Measurements from ENCODE around the gene EPS8L2. TPM values are rescaled to one million over a fixed set of nuclear protein-coding genes. Genes with fewer than 3 reads are reported as not detected.

The EPS8L2 gene
- total and polyA plus RNA-seq, 2 of the 13 experiments (the other 11 are each of a cell fraction or from before 2014, with no cell fraction given), result 89.3 to 416 TPM

- TF ChIP-seq ATF7-NPFF (CRISPR knock-in tag; IDR thresholded peaks at IDR 0.05; ENCODE audit: low read depth), result no peak; the same call in 1 of the 2 replicates
- no peak; the same call in 1 of the 2 replicates for TF ChIP-seq ZIK1 (CRISPR knock-in tag; IDR thresholded peaks at IDR 0.05; ENCODE audit: borderline replicate concordance, low read depth)
- TF ChIP-seq ZNF749 (CRISPR knock-in tag; IDR thresholded peaks at IDR 0.05; ENCODE audit: borderline replicate concordance), result no peak
- no peak for TF ChIP-seq SNRNP70 (IDR thresholded peaks at IDR 0.05; ENCODE audit: low read depth, low read length)
- TF ChIP-seq RBM39 (IDR thresholded peaks at IDR 0.05; ENCODE audit: low read depth, low read length, poor library complexity, severe bottlenecking), result peak; percentile 82
- peak; percentile 62; the same call in 1 of the 2 replicates for TF ChIP-seq MXD1 (CRISPR knock-in tag; IDR thresholded peaks at IDR 0.05)
- no peak for TF ChIP-seq IRF2 (CRISPR knock-in tag; IDR thresholded peaks at IDR 0.05)
- no peak; the same call in 1 of the 2 replicates for TF ChIP-seq ZBTB33 (CRISPR knock-in tag; IDR thresholded peaks at IDR 0.05)
- TF ChIP-seq AGO2 (optimal IDR thresholded peaks at IDR 0.05; ENCODE audit: low read depth, low read length), result peak; percentile 97
- TF ChIP-seq XBP1 (CRISPR knock-in tag; IDR thresholded peaks at IDR 0.05), result no peak
- no peak for TF ChIP-seq PLRG1 (conservative IDR thresholded peaks at IDR 0.05)
- TF ChIP-seq ARNT (IDR thresholded peaks at IDR 0.05), result no peak
- no peak for TF ChIP-seq ZNF790 (CRISPR knock-in tag; IDR thresholded peaks at IDR 0.05; ENCODE audit: borderline replicate concordance)
- peak; percentile 59; the same call in 1 of the 2 replicates for TF ChIP-seq THAP9 (CRISPR knock-in tag; IDR thresholded peaks at IDR 0.05; ENCODE audit: borderline replicate concordance)
- no peak; the same call in none of the 2 replicates for TF ChIP-seq MNT (IDR thresholded peaks at IDR 0.05)
- TF ChIP-seq PHF8 (CRISPR knock-in tag; IDR thresholded peaks at IDR 0.05), result peak; percentile 68; the same call in 1 of the 2 replicates
- peak; percentile 92 for TF ChIP-seq HNRNPK (IDR thresholded peaks at IDR 0.05; ENCODE audit: low read depth, low read length, poor library complexity, severe bottlenecking)
- TF ChIP-seq PITX1 (CRISPR knock-in tag; IDR thresholded peaks at IDR 0.05), result peak; percentile 34; the same call in 1 of the 2 replicates
- TF ChIP-seq ZFAT (CRISPR knock-in tag; conservative IDR thresholded peaks at IDR 0.05), result no peak
- TF ChIP-seq ZBTB7B (CRISPR knock-in tag; IDR thresholded peaks at IDR 0.05), result peak; percentile 89; the same call in 1 of the 2 replicates
Observed at GRCh38 chr11:706957-707816, 1.2 kb downstream of the EPS8L2 start (continued).

Measured in HepG2 (cell line).